G401.6 (cell line): ENCODE results near the gene ZRANB3.
A peak's percentile ranks its signal among the peaks of the same experiment; 100 is the strongest.
"Not testable (repeated sequence)": the region's sequence is repeated elsewhere in the genome, so short reads cannot be mapped to it uniquely, and the experiment has no call there.

Source experiments
- FAIRE-seq: peaks from 2 replicates; lab custom pipeline; 2012; peaks lifted over from hg19 to GRCh38; lab: Jason Lieb, UNC

Gene ZRANB3

GRCh38 chr2:135320465-135321355, 210.3 kb downstream of the ZRANB3 start:
- FAIRE-seq: peak; percentile 42

GRCh38 chr2:135318808-135319207, 212.2 kb downstream of the ZRANB3 start:
- no peak for FAIRE-seq

GRCh38 chr2:135317375-135317774, 213.6 kb downstream of the ZRANB3 start:
- FAIRE-seq: no peak

- FAIRE-seq: peak; percentile 45
These were observed 219.1 kb downstream of the ZRANB3 start for GRCh38 chr2:135311962-135312361.

- FAIRE-seq: no peak
These were observed 219.8 kb downstream of the ZRANB3 start for GRCh38 chr2:135311268-135311667.

- no peak for FAIRE-seq
These were observed 226.3 kb downstream of the ZRANB3 start for GRCh38 chr2:135304694-135305093.

GRCh38 chr2:135299658-135300244, 231.3 kb downstream of the ZRANB3 start:
- FAIRE-seq: no peak

- no peak for FAIRE-seq
These were observed 231.9 kb downstream of the ZRANB3 start for GRCh38 chr2:135299165-135299564.

- not testable (repeated sequence) for FAIRE-seq
These were observed 243.9 kb downstream of the ZRANB3 start for GRCh38 chr2:135287121-135287520.

GRCh38 chr2:135285391-135285790, 245.6 kb downstream of the ZRANB3 start:
- no peak for FAIRE-seq

- FAIRE-seq: no peak
These were observed 249.6 kb downstream of the ZRANB3 start for GRCh38 chr2:135281379-135281778.

GRCh38 chr2:135279209-135279608, 251.8 kb downstream of the ZRANB3 start:
- FAIRE-seq: no peak

GRCh38 chr2:135276525-135276924, 254.5 kb downstream of the ZRANB3 start:
- no peak for FAIRE-seq

- FAIRE-seq: no peak
These were observed 260.0 kb downstream of the ZRANB3 start for GRCh38 chr2:135271006-135271405.

GRCh38 chr2:135265960-135266490, 265.0 kb downstream of the ZRANB3 start:
- no peak for FAIRE-seq

GRCh38 chr2:135259123-135259522, 271.9 kb downstream of the ZRANB3 start:
- FAIRE-seq: no peak

GRCh38 chr2:135258193-135258592, 272.8 kb downstream of the ZRANB3 start:
- FAIRE-seq: no peak

- no peak for FAIRE-seq
These were observed 273.5 kb downstream of the ZRANB3 start for GRCh38 chr2:135257383-135258090.

- no peak for FAIRE-seq
These were observed 274.3 kb downstream of the ZRANB3 start for GRCh38 chr2:135256531-135257260.

GRCh38 chr2:135255208-135255607, 275.8 kb downstream of the ZRANB3 start:
- no peak for FAIRE-seq

GRCh38 chr2:135252805-135253458, 278.1 kb downstream of the ZRANB3 start:
- FAIRE-seq: no peak

GRCh38 chr2:135248611-135249010, 282.4 kb downstream of the ZRANB3 start:
- FAIRE-seq: no peak
